ENCODE data around the gene CENPC. TPM values are rescaled to one million over a fixed set of nuclear protein-coding genes. Genes with fewer than 3 reads are reported as not detected.

CENPC gene
- total RNA-seq, 1 donor = 167 TPM

DNA sequence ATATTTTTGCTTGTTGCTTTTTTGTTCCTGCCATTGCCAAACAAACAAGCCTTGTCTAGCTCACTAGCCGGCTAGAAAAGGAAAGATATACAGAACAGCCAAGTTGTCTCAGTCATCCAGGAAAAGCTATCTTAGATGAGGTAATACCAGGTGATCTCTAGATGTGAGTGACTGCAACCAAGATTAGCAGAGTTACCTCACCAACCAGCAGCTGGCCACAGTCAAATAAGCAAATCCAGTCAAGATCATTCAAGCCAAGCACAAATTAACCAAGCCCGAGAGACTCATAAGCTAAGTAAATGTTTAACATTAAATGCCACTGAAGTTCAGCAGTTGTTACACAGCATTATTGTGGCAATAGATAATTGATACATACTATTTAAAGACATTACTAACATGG lies 108.6 kb downstream of the CENPC start:
- Histone ChIP-seq H3K27me3 (ENCODE audit: insufficient read depth, low read length) (no peaks in the 10 kb centered on the region), H3K4me1 (ENCODE audit: insufficient read depth, low read length) (peaks cover 6% of the 10 kb centered on the region), H3K9me3 (ENCODE audit: low read depth, low read length) (no peaks in the 10 kb centered on the region), H3K4me3 (ENCODE audit: low read length) (no peak overlapping the region)

DNA sequence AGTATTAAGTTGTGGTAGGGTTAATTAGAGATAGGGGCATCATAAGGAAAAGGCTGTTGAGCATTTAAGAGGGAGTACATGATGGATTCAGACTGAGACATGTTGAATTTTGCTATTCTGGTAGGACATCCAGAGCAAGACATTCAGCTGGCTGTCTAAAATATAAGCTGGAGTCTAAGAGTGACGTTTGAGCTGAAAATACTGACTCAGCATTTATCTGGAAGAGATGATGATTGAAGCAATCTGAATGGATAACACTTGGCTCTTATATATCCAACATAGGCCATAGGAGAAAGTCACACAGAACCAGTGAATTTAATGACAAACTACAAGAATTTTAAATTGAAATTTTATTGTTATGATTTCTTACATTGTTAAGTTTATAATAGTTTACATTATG lies 114.3 kb downstream of the CENPC start:
- H3K9me3 ChIP-seq (ENCODE audit: low read depth, low read length) = no peaks in the 10 kb centered on the region
- no peaks in the 10 kb centered on the region for H3K27me3 ChIP-seq (ENCODE audit: insufficient read depth, low read length)
- no peaks in the 10 kb centered on the region for H3K4me1 ChIP-seq (ENCODE audit: insufficient read depth, low read length)
- no peak overlapping the region for H3K4me3 ChIP-seq (ENCODE audit: low read length)

DNA sequence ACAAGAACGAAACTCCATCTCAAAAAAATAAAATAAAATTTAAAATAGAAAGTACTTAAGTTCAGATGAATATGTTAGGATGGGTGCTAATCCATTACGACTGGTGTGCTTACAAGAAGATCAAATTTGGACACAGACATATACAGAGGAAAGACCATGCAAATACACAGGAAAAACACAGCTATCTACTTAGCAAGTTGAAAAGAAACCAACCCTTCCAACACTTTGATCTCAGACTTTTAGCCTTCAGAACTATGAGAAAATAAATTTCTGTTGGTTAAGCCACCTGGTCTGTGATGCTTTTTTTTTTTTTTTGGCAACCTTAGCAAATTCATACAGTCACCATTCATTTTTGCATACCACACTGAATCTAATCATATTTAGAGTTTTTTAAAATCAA lies 116.5 kb downstream of the CENPC start:
- Histone ChIP-seq H3K4me3 (ENCODE audit: low read length) (no peak overlapping the region), H3K9me3 (ENCODE audit: low read depth, low read length) (no peaks in the 10 kb centered on the region), H3K4me1 (ENCODE audit: insufficient read depth, low read length) (no peaks in the 10 kb centered on the region), H3K27me3 (ENCODE audit: insufficient read depth, low read length) (no peaks in the 10 kb centered on the region)

Other genes with a start within 250 kb of the CENPC start
- 13.0 TPM for gene STAP1, start 13.2 kb upstream of the CENPC start, total RNA-seq
- gene UBA6, start 155.7 kb upstream of the CENPC start, total RNA-seq = 87.8 TPM
- not detected for gene GNRHR, start 208.9 kb upstream of the CENPC start, total RNA-seq